SK-N-SH (cell line): ENCODE results near the gene GTF3A. TPM values are rescaled to one million over a fixed set of nuclear protein-coding genes. Genes with fewer than 3 reads are reported as not detected.

ENCODE experiments used
- CTCF ChIA-PET: fragments of 300-600, 350-600 bp; formaldehyde crosslinking; extraction: SDS; loops from one replicate; lab custom pipeline; 2021; lab: Yijun Ruan, JAX
- POLR2A ChIA-PET: fragments of 350-600 bp; sonication (Branson Sonifier 250); formaldehyde crosslinking; extraction: SDS; loops from one replicate; lab custom pipeline; 2020; ENCODE audit warnings: antibody characterized with exemption, inconsistent platforms; lab: Yijun Ruan, JAX
- DNase-seq: peaks from one replicate; pipeline ENCODE4 v3.0.0; 2012
- H2AFZ ChIP-seq: fragments of 200-600 bp; sonication (generic); 2 replicates; pipeline ENCODE4 v1.8.1; 2016; ENCODE audit warnings: antibody characterized with exemption, mild to moderate bottlenecking, low read depth
- H3F3A ChIP-seq: fragments of 200-600 bp; sonication (generic); replicated peaks from 2 replicates; pipeline ENCODE3; 2016; ENCODE audit warnings: antibody characterized with exemption, mild to moderate bottlenecking; ENCODE audit not compliant: insufficient read depth
- H3K27ac ChIP-seq, 2 experiments: fragments of 200-500 bp in 1 of 2; fragments of 200-600 bp in 1 of 2; sonication (Bioruptor generic) in 1 of 2; sonication (generic), shearing (Covaris generic) in 1 of 2; 2 replicates each; pipeline versions ENCODE4 v1.5.1 to v1.6.1; 2014 to 2016; ENCODE audit warnings: low read depth in 2 of 2, inconsistent platforms in 1 of 2, low read length in 1 of 2, mild to moderate bottlenecking in 1 of 2, mixed read lengths in 1 of 2
- H3K27me3 ChIP-seq: fragments of 200-600 bp; sonication (generic), shearing (Covaris generic); 2 replicates; pipeline ENCODE4 v1.6.1; 2016; ENCODE audit warnings: mixed run types; ENCODE audit not compliant: insufficient read depth
- H3K36me3 ChIP-seq, 2 experiments: fragments of 200-500 bp in 1 of 2; fragments of 200-600 bp in 1 of 2; sonication (Bioruptor generic) in 1 of 2; sonication (generic) in 1 of 2; replicated peaks in 1 of 2; 2 replicates each; pipeline versions ENCODE3 to v1.5.1; 2014 to 2016; ENCODE audit warnings: low read length in 1 of 2, mild to moderate bottlenecking in 1 of 2; ENCODE audit not compliant: insufficient read depth in 2 of 2, control insufficient read depth in 1 of 2
- H3K4me1 ChIP-seq, 2 experiments: fragments of 200-500 bp in 1 of 2; fragments of 200-600 bp in 1 of 2; sonication (Bioruptor generic) in 1 of 2; sonication (generic), shearing (Covaris generic) in 1 of 2; 2 replicates each; pipeline versions ENCODE4 v1.5.1 to v1.6.1; 2014 to 2016; ENCODE audit warnings: low read depth in 1 of 2, low read length in 1 of 2, mixed run types in 1 of 2; ENCODE audit not compliant: insufficient read depth in 2 of 2, control insufficient read depth in 1 of 2
- H3K4me2 ChIP-seq: fragments of 200-600 bp; sonication (generic), shearing (Covaris generic); 2 replicates; pipeline ENCODE4 v1.6.1; 2017; ENCODE audit warnings: mixed run types
- H3K4me3 ChIP-seq, 2 experiments: fragments of 200-500 bp in 1 of 2; fragments of 200-600 bp in 1 of 2; sonication (Bioruptor generic) in 1 of 2; sonication (generic), shearing (Covaris generic) in 1 of 2; 2 replicates each; pipeline versions ENCODE4 v1.5.1 to v1.8.1; 2014 to 2016; ENCODE audit warnings: low read depth in 2 of 2, inconsistent platforms in 1 of 2, low read length in 1 of 2, mild to moderate bottlenecking in 1 of 2, mixed read lengths in 1 of 2, moderate library complexity in 1 of 2
- H3K79me2 ChIP-seq: fragments of 200-600 bp; sonication (generic); 2 replicates; pipeline ENCODE4 v1.8.1; 2017; ENCODE audit warnings: mild to moderate bottlenecking; ENCODE audit not compliant: insufficient read depth
- H3K9ac ChIP-seq: fragments of 200-600 bp; sonication (generic); 2 replicates; pipeline ENCODE4 v1.6.1; 2017; ENCODE audit warnings: mixed run types
- H3K9me2 ChIP-seq: fragments of 200-600 bp; sonication (generic); 2 replicates; pipeline ENCODE4 v1.6.1; 2017; ENCODE audit warnings: mixed run types
- H3K9me3 ChIP-seq: fragments of 200-600 bp; sonication (generic); 2 replicates; pipeline ENCODE4 v1.6.1; 2017; ENCODE audit warnings: mixed run types, mild to moderate bottlenecking, moderate library complexity
- H4K20me1 ChIP-seq: fragments of 200-600 bp; sonication (generic); 2 replicates; pipeline ENCODE4 v1.6.1; 2017; ENCODE audit warnings: mild to moderate bottlenecking, mixed run types; ENCODE audit not compliant: insufficient read depth
- ELF1 ChIP-seq: IDR thresholded peaks from 2 replicates; pipeline ENCODE4 v1.4.0; 2012
- EP300 ChIP-seq, 2 experiments: IDR thresholded peaks; 2 replicates each; pipeline versions ENCODE4 v1.4.0 to v1.6.1; 2012; ENCODE audit warnings: borderline replicate concordance in 1 of 2, low read depth in 1 of 2, low read length in 1 of 2
- EZH2phosphoT487 ChIP-seq: fragments of 200-600 bp; sonication (generic); IDR thresholded peaks from 2 replicates; pipeline ENCODE4 v1.6.1; 2017; ENCODE audit warnings: low read depth, mixed run types, mild to moderate bottlenecking, antibody characterized with exemption, moderate library complexity, borderline replicate concordance
- FOXM1 ChIP-seq: IDR thresholded peaks from 2 replicates; pipeline ENCODE4 v1.4.0; 2012; ENCODE audit warnings: low read depth, mild to moderate bottlenecking
- GABPA ChIP-seq: IDR thresholded peaks from 2 replicates; pipeline ENCODE4 v1.4.0; 2012; ENCODE audit warnings: low read depth, mild to moderate bottlenecking
- JUND ChIP-seq: IDR thresholded peaks from 2 replicates; pipeline ENCODE4 v1.4.0; 2012
- MEF2A ChIP-seq: IDR thresholded peaks from 2 replicates; pipeline ENCODE4 v1.4.0; 2012; ENCODE audit warnings: low read depth, borderline replicate concordance
- MXI1 ChIP-seq: IDR thresholded peaks from 2 replicates; pipeline ENCODE4 v1.6.1; 2012; ENCODE audit warnings: mild to moderate bottlenecking, low read depth, low read length, improper control_type of control experiment
- POLR2AphosphoS5 ChIP-seq: IDR thresholded peaks from 2 replicates; pipeline ENCODE4 v1.6.1; 2012; ENCODE audit warnings: low read depth, low read length
- RAD21 ChIP-seq: IDR thresholded peaks from 2 replicates; pipeline ENCODE4 v1.6.1; 2012; ENCODE audit warnings: mild to moderate bottlenecking, low read length
- RCOR1 ChIP-seq: fragments of 150-350 bp; IDR thresholded peaks from 2 replicates; pipeline ENCODE4 v1.6.1; 2017; ENCODE audit warnings: antibody characterized with exemption, low read length
- RFX5 ChIP-seq: IDR thresholded peaks from 2 replicates; pipeline ENCODE4 v1.6.1; 2012; ENCODE audit warnings: mild to moderate bottlenecking, improper control_type of control experiment, low read length
- RXRA ChIP-seq: IDR thresholded peaks from 2 replicates; pipeline ENCODE4 v1.4.0; 2012; ENCODE audit warnings: low read depth, mild to moderate bottlenecking, borderline replicate concordance
- SIN3A ChIP-seq: IDR thresholded peaks from 2 replicates; pipeline ENCODE4 v1.6.1; 2012; ENCODE audit warnings: low read depth, mild to moderate bottlenecking, low read length, moderate library complexity, borderline replicate concordance
- SMC3 ChIP-seq: IDR thresholded peaks from 2 replicates; pipeline ENCODE4 v1.6.1; 2012; ENCODE audit warnings: low read depth, low read length, improper control_type of control experiment
- TCF12 ChIP-seq: IDR thresholded peaks from 2 replicates; pipeline ENCODE4 v1.4.0; 2012
- YY1 ChIP-seq: IDR thresholded peaks from 2 replicates; pipeline ENCODE4 v1.4.0; 2012; ENCODE audit warnings: low read depth, mild to moderate bottlenecking
- WGBS: methylation state at CpG from one replicate; pipeline ENCODE4 v1.1.6; 2017; ENCODE audit warnings: low lambda C conversion rate; 5-methylcytosine and 5-hydroxymethylcytosine counted together
- polyA plus RNA-seq, 3 experiments: library from polyadenylated mRNA; depleted of rRNA; stranded (reverse); fragments of >200 nt; gene quantifications; 2 replicates each; pipeline ENCODE4 v1.2.3, GENCODE V29; 2012
- TF ChIP-seq, protein P1 (sequence below): IDR thresholded peaks from 2 replicates; pipeline ENCODE4 v1.4.0; 2012; ENCODE audit warnings: low read depth, borderline replicate concordance
- TF ChIP-seq, protein P2 (sequence below): IDR thresholded peaks from 2 replicates; pipeline ENCODE4 v1.4.0; 2012; ENCODE audit warnings: low read depth, borderline replicate concordance
- TF ChIP-seq, protein P3 (sequence below): IDR thresholded peaks from 2 replicates; pipeline ENCODE4; 2012
- TF ChIP-seq, protein P4 (sequence below): IDR thresholded peaks from 2 replicates; pipeline ENCODE4 v1.4.0; 2012; ENCODE audit warnings: low read depth

The GTF3A gene
- polyA plus RNA-seq, 1 of the 3 experiments (the other 2 are of a cell fraction) = 75.4 TPM

DNA sequence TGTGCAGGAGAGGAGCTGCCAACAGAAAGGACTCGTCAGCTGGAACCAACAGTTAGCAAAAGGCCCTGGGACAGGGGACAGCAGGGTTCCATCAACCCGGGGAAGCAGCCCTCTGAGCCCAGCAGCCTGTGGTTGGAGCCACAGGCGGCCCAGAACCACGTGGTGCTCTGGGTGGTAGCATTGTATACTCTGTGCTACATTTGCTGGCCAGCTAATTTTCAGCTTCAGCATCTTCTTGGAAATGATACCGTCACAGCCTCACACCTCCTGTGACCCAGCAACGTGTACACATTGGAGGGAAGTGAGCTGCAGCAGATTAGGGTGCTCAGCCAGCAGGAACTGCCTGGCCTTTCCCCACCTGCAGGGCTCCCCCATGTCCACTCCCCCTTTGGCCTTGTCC is 39.1 kb downstream of the GTF3A start:
- no peaks in the 10 kb centered on the region for H3K9me3 ChIP-seq
- ChIA-PET POLR2A (no interaction called here), CTCF (interaction anchor here (0.9 to 1.6 kb wide), 2 partner anchors 101 to 363 kb away, joined by 3 to 6 read pairs; no protein-coding TSS in a partner anchor)
- H3K4me2 ChIP-seq = no peak overlapping the region
- WGBS = 40% methylated on average over 1 of the region's 6 CpGs
- no peak overlapping the region for H3K27ac ChIP-seq
- no peaks in the 10 kb centered on the region; the same call in 1 of the 2 replicates for H3K27me3 ChIP-seq
- H2AFZ ChIP-seq = no peak overlapping the region
- no peak overlapping the region for H3K4me3 ChIP-seq
- TF ChIP-seq GABPA (no peak), EP300 (IDR thresholded peaks at IDR 0.05; ENCODE audit: borderline replicate concordance in 1 of 2, low read depth in 1 of 2, low read length in 1 of 2) (no peak), SMC3 (no peak), RAD21 (no peak), JUND (no peak), YY1 (no peak), FOXM1 (no peak)
- TF ChIP-seq, protein P1, sequence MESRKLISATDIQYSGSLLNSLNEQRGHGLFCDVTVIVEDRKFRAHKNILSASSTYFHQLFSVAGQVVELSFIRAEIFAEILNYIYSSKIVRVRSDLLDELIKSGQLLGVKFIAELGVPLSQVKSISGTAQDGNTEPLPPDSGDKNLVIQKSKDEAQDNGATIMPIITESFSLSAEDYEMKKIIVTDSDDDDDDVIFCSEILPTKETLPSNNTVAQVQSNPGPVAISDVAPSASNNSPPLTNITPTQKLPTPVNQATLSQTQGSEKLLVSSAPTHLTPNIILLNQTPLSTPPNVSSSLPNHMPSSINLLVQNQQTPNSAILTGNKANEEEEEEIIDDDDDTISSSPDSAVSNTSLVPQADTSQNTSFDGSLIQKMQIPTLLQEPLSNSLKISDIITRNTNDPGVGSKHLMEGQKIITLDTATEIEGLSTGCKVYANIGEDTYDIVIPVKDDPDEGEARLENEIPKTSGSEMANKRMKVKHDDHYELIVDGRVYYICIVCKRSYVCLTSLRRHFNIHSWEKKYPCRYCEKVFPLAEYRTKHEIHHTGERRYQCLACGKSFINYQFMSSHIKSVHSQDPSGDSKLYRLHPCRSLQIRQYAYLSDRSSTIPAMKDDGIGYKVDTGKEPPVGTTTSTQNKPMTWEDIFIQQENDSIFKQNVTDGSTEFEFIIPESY = no peak
- H3K9me2 ChIP-seq = no peaks in the 10 kb centered on the region; the same call in 1 of the 2 replicates
- H3K9ac ChIP-seq = no peak overlapping the region
- no peaks in the 10 kb centered on the region for H4K20me1 ChIP-seq
- H3K79me2 ChIP-seq = no peaks in the 10 kb centered on the region
- no peaks in the 10 kb centered on the region for H3K36me3 ChIP-seq
- DNase-seq = no peak
- H3K4me1 ChIP-seq = peaks cover 0 to 3% of the 10 kb centered on the region in 2 experiments; a peak in 1 of 4 replicates
- H3F3A ChIP-seq = no peaks in the 10 kb centered on the region

DNA sequence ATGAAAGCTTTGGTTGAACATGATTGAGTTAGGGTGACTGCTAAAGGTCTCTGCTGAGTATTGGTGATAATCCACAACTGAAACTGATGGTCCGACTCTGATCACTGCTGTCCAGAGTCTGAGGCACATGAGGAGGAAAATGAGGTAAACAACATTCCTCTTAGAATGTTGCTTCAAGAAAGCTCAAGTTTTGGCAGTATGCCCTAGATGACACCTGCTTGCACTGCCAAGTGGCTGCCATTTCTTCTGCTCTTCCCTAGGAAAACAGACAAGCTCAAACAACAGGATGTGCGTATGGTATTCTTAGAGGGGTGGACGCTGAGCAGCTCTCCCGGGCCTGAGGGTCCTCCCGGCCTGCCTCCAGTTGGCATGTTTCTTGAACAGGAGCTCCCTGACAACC is 41.2 kb downstream of the GTF3A start:
- Histone ChIP-seq H3K4me3 (no peak overlapping the region), H3K9me2 (no peaks in the 10 kb centered on the region; the same call in 1 of the 2 replicates), H3K9ac (no peak overlapping the region), H3K27ac (no peak overlapping the region), H2AFZ (no peak overlapping the region), H3F3A (no peaks in the 10 kb centered on the region), H3K4me2 (no peak overlapping the region), H3K9me3 (no peaks in the 10 kb centered on the region), H3K36me3 (no peaks in the 10 kb centered on the region), H4K20me1 (no peaks in the 10 kb centered on the region), H3K79me2 (no peaks in the 10 kb centered on the region), H3K4me1 (peaks cover 0 to 3% of the 10 kb centered on the region in 2 experiments; a peak in 1 of 4 replicates), H3K27me3 (peaks cover 8% of the 10 kb centered on the region; the same call in 1 of the 2 replicates)
- CTCF ChIA-PET = interaction anchor here (0.7 to 1.3 kb wide), 3 partner anchors 60 to 104 kb away, joined by 3 to 7 read pairs (median 3); no protein-coding TSS in a partner anchor
- TF ChIP-seq RCOR1 = no peak
- TF ChIP-seq TCF12 = no peak
- TF ChIP-seq, protein P2, sequence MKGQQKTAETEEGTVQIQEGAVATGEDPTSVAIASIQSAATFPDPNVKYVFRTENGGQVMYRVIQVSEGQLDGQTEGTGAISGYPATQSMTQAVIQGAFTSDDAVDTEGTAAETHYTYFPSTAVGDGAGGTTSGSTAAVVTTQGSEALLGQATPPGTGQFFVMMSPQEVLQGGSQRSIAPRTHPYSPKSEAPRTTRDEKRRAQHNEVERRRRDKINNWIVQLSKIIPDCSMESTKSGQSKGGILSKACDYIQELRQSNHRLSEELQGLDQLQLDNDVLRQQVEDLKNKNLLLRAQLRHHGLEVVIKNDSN = no peak
- no peak for TF ChIP-seq RFX5
- no peak for TF ChIP-seq SIN3A
- no peak for TF ChIP-seq MXI1
- TF ChIP-seq EZH2phosphoT487 = no peak
- no peak for TF ChIP-seq SMC3
- TF ChIP-seq, protein P3, sequence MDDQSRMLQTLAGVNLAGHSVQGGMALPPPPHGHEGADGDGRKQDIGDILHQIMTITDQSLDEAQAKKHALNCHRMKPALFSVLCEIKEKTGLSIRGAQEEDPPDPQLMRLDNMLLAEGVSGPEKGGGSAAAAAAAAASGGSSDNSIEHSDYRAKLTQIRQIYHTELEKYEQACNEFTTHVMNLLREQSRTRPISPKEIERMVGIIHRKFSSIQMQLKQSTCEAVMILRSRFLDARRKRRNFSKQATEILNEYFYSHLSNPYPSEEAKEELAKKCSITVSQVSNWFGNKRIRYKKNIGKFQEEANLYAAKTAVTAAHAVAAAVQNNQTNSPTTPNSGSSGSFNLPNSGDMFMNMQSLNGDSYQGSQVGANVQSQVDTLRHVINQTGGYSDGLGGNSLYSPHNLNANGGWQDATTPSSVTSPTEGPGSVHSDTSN = no peak
- no peak for TF ChIP-seq RXRA
- TF ChIP-seq EP300 (IDR thresholded peaks at IDR 0.05; ENCODE audit: borderline replicate concordance in 1 of 2, low read depth in 1 of 2, low read length in 1 of 2) = no peak
- no peak for TF ChIP-seq YY1
- no peak for TF ChIP-seq ELF1
- no peak for TF ChIP-seq POLR2AphosphoS5
- TF ChIP-seq, protein P4, sequence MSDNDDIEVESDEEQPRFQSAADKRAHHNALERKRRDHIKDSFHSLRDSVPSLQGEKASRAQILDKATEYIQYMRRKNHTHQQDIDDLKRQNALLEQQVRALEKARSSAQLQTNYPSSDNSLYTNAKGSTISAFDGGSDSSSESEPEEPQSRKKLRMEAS = no peak
- TF ChIP-seq MEF2A = no peak
- no peak for TF ChIP-seq RAD21
- POLR2A ChIA-PET = no interaction called here
- WGBS = 36% methylated on average over 5 of the region's 5 CpGs
- DNase-seq = no peak
